Peyer's patch (tissue), 4 donors: ENCODE data around the gene ARL5C.

Source experiments
- CTCF ChIP-seq, 6 experiments: fragments of 450-650 bp in 4 of 6; fragments of 200-600 bp in 2 of 6; sonication (generic) in 1 of 6; IDR thresholded peaks; one replicate each; pipeline ENCODE4 v1.5.1; 2017 to 2019; ENCODE audit warnings: antibody characterized with exemption in 6 of 6, mild to moderate bottlenecking in 3 of 6, moderate library complexity in 1 of 6
- POLR2A ChIP-seq, 2 donors: fragments of 450-650 bp; IDR thresholded peaks; one replicate each; pipeline ENCODE4 v1.5.1; 2017; ENCODE audit warnings: antibody characterized with exemption in 2 of 2, mild to moderate bottlenecking in 2 of 2, moderate library complexity in 2 of 2

- TF ChIP-seq CTCF (IDR thresholded peaks at IDR 0.05) = no peak
- TF ChIP-seq POLR2A (IDR thresholded peaks at IDR 0.05) = no peak
Measured at GRCh38 chr17:39146273-39146672, 19.7 kb downstream of the ARL5C start.
